ENCODE measurements around the gene DENND2C. TPM values are rescaled to one million over a fixed set of nuclear protein-coding genes. Genes with fewer than 3 reads are reported as not detected.

The DENND2C gene
- total RNA-seq, 1 experiment from 2014 or later = 3.6 TPM

DNA sequence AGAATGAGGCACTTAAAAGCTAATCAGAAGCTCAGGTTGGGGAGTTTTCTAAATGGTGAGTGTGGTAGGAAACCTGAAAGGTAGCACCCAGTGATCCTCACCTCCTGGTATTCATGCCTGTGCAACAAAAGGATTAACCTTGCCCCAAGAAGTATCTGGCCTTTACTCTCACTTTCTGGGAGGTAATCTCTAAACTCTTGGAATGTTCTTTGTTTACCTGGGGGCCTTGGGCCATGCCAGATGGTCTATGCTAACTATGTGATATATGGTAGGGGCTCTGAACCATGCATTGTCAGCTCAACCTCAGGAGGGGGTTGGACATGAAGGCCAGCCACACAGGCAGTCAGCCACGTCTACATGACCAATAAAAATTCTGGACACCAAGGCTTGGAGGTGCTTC lies 134.4 kb downstream of the DENND2C start:
- no peak overlapping the region for H3K4me2 ChIP-seq (ENCODE audit: low read length)
- H4K20me1 ChIP-seq (ENCODE audit: insufficient read depth) = no peaks in the 10 kb centered on the region
- no peak overlapping the region for H3K9ac ChIP-seq (ENCODE audit: low read length)
- RAD21 ChIA-PET (ENCODE audit: low non-redundant PET in 1 of 2, low total read pairs in 2 of 2, uncharacterized antibody in 2 of 2, unreplicated experiment in 2 of 2) = no interaction called here
- no peak for ATAC-seq
- H3K27me3 ChIP-seq (ENCODE audit: insufficient read depth, low read length) = no peaks in the 10 kb centered on the region
- intact Hi-C loops (cut with micrococcal nuclease) = no loop called here
- no peaks in the 10 kb centered on the region for H3K9me3 ChIP-seq (ENCODE audit: control insufficient read depth in 1 of 2, insufficient read depth in 1 of 2, low read depth in 1 of 2, low read length in 2 of 2)
- no peak for DNase-seq (ENCODE audit: low read depth, low spot score)
- POLR2A ChIA-PET = no interaction called here
- H3K27ac ChIP-seq (ENCODE audit: low read depth, low read length) = no peak overlapping the region
- CTCF ChIA-PET = no interaction called here
- no peak overlapping the region for H2AFZ ChIP-seq (ENCODE audit: low read depth, low read length, poor library complexity, severe bottlenecking)
- no peaks in the 10 kb centered on the region for H3K79me2 ChIP-seq (ENCODE audit: insufficient read depth, low read length)
- H3K9me2 ChIP-seq (ENCODE audit: insufficient read depth) = no peaks in the 10 kb centered on the region
- H3K4me1 ChIP-seq (ENCODE audit: control insufficient read depth in 1 of 2, insufficient read depth in 2 of 2, low read length in 2 of 2) = no peaks in the 10 kb centered on the region
- no TSS peak for BruUV-seq (replicated peaks)
- TF ChIP-seq RAD21 (IDR thresholded peaks at IDR 0.05; ENCODE audit: low read depth) = no peak
- no peaks in the 10 kb centered on the region for H3K36me3 ChIP-seq (ENCODE audit: control insufficient read depth in 1 of 2, insufficient read depth in 2 of 2, low read length in 2 of 2)
- H3K4me3 ChIP-seq (replicated peaks in 1 of 2; ENCODE audit: low read depth in 1 of 2, low read length in 2 of 2) = no peak overlapping the region

Other genes starting within 250 kb of the DENND2C start
- gene TRIM33, start 158.8 kb downstream of the DENND2C start, total RNA-seq (2021; ENCODE audit: unreplicated experiment) = 41.2 TPM
- 45.2 TPM for gene BCAS2, start 88.4 kb downstream of the DENND2C start, total RNA-seq (2021; ENCODE audit: unreplicated experiment)
- not detected for gene AMPD1, start 25.5 kb upstream of the DENND2C start, total RNA-seq (2021; ENCODE audit: unreplicated experiment)
- gene NRAS, start 46.7 kb upstream of the DENND2C start, total RNA-seq (2021; ENCODE audit: unreplicated experiment) = 48.0 TPM
- 515 TPM for gene CSDE1, start 87.9 kb upstream of the DENND2C start, total RNA-seq (2021; ENCODE audit: unreplicated experiment)
- gene SIKE1, start 110.6 kb upstream of the DENND2C start, total RNA-seq (2021; ENCODE audit: unreplicated experiment) = 60.7 TPM
- gene SYCP1, start 184.8 kb upstream of the DENND2C start, total RNA-seq (2021; ENCODE audit: unreplicated experiment) = not detected